Endothelial cell of hepatic sinusoid (primary cell): Measurements from ENCODE around the gene DDIT4.
"Not testable (repeated sequence)": the region's sequence is repeated elsewhere in the genome, so short reads cannot be mapped to it uniquely, and the experiment has no call there.

Experiments used
- in situ Hi-C: cut with HindIII; loops from 2 replicates; pipeline ENCODE4 v1.10.0; 2017; ENCODE audit warnings: low sequenced_read_pairs

Gene DDIT4, protein sequence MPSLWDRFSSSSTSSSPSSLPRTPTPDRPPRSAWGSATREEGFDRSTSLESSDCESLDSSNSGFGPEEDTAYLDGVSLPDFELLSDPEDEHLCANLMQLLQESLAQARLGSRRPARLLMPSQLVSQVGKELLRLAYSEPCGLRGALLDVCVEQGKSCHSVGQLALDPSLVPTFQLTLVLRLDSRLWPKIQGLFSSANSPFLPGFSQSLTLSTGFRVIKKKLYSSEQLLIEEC

DNA sequence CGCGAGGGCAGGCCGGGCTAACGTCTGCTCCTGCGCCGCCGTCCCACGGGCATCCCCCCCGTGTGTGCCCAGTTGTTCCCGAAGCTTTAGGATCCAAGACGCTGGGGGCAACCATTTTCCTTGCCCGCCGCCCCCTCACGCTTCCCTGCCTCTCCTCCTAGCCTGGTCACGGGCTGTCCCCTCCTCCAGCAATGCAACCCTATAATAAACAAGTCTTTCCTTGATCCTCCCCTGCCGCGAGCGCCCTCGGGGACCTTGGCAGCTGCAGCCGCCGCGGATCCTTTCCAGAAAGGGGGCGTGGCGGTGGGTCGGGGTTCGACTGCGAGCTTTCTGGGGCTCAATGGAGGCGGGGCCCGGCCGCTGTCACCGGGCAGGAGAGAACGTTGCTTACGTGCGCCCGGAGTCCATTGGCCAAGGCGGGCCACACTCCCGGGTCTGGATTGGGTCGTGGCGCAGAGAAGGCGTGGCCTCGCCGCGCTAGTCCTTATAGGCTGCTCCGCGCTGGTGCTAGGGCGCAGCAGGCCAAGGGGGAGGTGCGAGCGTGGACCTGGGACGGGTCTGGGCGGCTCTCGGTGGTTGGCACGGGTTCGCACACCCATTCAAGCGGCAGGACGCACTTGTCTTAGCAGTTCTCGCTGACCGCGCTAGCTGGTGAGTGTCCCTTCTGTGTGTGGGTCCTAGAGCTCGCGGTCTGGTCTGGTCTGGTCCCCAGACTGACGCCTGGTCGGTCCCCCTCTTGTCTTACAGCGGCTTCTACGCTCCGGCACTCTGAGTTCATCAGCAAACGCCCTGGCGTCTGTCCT, at the start of gene DDIT4:
Gene DDIT4, plus strand, starts transcription at position 515 of the 803 bp plus-strand sequence. CDS start 293 bp downstream, outside the sequence.
- in situ Hi-C loops, result no loop called here

DNA sequence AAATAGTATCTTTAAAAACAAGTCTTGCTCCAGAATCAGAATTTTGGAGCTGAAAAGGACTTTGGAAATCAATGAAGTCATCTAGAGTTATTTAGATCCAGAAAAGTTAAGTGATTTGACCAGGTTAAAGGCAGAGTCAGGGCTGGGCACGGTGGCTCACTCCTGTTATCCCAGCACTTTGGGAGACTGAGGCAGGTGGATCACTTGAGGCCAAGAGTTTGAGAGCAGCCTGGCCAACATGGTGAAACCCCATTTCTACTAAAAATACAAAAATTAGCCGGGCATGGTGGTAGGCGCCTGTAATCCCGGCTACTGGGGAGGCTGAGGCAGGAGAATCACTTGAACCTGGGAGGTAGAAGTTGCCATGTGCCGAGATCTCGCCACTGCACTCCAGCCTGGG, 49.5 kb upstream of the DDIT4 start:
- in situ Hi-C loops, result not testable (repeated sequence)

DNA sequence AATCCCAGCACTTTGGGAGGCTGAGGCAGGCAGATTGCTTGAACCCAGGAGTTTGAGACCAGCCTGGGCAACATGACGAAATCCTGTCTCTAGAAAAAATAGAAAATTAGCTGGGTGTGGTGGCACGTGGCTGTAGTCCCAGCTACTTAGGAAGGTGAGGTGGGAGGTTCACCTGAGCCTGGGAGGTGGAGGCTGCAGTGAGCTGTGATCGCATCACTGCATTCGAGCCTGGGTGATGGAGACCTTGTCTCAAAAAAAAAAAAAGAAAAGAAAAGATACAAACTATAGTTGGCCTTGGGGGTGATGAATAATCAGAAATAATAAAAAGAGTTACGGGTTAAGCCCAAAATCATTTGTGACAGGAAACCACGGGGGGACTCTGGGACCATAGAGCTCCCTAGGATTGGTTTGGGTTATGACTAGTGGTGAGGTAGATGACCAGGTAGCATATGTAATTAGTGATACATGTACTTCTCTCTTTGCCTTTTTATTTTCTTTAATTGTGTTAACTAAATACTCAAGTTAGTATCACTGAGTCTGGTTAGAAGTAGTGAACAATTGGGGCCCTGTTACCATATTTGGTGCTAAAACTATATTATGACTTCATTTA, 47.2 kb upstream of the DDIT4 start:
- in situ Hi-C loops, result no loop called here

DNA sequence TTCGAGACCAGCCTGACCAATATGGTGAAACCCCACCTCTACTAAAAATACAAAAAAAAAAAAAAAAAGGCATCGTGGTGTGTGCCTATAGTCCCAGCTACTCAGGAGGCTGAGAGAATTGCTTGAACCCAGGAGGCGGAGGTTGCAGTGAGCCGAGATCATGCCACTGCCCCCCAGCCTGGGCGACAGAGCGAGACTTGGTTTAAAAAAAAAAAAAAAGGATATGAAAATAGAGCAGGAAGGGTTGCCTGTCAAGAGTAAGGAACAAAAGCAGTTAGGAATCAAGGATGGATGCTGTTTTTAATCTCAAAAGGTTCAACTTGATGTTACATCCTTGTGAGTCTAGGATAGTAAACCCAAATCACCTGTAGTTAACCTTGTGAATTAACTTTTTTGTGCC, 45.9 kb upstream of the DDIT4 start:
- in situ Hi-C loops, result no loop called here

DNA sequence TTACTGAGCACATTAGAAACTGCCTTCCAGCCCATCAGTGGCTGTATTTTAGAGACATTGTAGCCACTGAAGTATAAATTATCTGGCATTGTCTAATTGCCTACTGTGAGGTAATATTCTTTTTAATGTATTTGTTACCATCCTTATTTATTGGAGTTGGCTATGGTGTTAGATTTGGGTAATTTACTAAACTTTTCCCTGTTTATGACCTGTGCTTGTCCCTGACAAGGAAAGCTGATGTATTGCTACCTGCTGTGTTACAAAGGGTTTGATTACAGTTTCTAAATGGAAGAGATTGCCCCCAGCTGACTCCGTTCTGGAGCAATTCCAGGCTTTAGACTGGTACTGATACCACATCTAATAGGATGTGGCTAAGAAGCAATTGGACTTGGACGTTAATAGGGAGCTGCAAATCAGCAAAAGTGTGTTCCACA, 45.4 kb upstream of the DDIT4 start:
- in situ Hi-C loops, result no loop called here

DNA sequence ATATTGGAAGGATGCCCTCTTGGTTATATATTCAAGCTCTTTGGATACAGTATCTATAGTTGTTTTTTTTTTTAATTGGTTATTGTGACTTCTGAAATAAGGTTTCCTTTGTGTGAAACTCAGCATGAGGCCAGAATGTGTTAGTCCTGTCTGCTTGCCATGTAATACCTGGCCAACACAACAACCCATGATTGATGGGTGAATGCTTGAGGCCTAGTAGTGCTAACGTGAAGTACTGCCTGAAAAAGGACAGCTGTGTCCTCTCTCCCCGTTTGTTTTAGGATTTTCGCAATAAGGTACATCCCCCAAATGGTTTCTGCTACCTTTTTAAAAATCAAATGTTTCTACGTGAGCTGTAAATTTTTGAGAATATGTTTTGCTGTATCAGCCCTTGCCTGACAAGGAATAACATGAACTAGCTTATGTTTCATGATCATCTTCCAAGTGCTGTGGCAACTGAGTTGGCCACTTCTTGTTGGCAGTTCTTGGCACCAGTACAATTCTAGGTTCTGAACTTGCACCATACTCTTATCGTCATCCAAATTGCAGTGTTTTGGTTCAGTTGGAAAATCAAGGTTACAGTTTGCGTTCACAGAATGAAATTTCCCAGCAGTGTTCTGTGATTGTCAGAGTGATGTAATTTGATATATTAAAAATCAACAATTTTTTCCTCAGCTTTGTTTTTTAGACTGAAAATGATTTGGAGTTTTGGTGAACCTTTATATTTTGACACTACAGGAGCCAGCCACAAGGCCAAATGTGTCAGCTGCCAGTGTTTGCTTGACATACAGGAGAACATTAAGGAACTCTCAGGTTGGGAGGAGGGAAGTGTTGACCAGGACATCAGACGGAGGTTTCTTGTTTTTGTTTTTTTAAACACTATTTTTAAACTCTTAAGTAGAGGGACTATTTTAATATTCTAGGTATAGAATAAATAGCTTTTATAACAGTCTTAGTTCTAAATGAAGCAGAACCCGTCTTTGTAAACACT, 44.2 kb upstream of the DDIT4 start:
- in situ Hi-C loops, result no loop called here

DNA sequence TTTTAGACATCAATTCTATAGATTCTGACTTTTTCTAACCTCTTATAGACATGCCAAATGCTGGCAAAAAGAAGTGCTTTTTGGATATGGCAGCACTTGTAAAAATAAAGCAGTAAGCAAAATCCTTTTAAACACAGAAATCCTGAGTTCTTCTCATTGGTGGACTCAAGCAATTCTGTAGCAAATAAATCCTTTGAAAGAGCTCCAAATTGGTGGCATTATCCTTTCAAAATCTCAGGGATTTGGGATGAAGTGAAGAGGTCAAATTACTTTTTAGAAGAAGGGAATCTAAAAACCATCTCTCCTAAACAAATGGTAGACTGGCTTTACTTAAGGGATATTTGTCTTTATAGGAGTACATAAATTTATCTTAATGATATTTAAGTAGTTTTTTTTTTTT, 40.1 kb upstream of the DDIT4 start:
- in situ Hi-C loops, result no loop called here

DNA sequence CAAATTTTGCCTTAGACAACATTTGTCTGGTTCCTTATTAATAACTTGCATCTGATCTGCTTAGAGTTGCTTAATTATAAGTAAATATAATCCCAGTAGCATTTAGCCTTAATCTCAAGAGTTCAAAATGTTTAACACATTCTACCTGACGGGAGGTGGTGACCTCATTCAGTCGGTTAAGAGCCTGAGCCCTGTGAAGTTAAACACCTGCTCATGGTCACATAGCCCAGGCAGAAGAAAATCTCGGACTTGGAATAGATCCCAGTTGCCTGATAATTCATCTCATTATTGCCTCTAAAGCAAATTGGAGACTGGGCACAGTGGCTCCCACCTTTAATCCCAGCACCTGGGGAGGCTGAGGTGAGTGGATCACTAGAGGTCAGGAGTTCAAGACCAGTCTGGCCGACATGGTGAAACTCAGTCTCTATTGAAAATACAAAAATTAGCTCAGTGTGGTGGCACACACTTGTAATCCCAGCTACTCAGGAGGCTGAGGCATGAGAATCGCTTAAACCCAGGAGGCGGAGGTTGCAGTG, 39.1 kb upstream of the DDIT4 start:
- in situ Hi-C loops, result loop anchor here (5.0 kb wide), 1 partner anchor 43 kb away; no protein-coding TSS in a partner anchor

DNA sequence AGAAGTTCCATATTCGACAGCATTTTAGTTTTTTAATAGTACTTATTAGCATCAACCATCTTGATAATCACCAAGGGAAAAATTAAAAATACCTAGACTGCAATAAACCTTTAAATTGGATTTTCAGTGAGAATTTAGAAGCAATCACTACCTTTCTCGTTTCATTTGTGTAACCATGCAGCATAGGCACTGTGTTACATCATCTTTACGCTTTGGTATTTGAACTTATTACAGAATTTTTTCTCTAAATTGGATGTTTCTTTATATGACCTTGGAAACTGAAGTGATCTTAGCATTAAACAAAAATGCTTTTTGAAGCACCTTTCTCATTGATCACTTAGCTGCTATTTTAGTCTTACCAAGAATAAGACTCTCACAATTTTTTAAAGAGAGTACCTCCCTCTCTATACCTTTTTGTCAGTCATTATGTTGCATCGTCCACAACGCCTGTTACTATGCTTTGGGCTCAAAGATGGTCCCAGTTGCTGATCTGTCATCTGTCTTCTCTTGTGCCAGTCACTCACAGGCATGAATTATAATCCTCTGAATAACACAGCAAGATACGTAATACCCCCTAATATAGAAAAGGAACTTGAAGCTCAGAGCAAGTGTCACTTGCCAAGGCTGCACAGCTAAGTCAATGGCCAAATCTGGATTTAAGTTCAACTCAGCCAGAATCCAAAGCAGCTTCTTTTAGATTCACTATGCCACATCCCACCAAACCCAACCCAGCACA, 38.0 kb upstream of the DDIT4 start:
- in situ Hi-C loops, result loop anchor here (5.0 kb wide), 1 partner anchor 42 kb away; no protein-coding TSS in a partner anchor

DNA sequence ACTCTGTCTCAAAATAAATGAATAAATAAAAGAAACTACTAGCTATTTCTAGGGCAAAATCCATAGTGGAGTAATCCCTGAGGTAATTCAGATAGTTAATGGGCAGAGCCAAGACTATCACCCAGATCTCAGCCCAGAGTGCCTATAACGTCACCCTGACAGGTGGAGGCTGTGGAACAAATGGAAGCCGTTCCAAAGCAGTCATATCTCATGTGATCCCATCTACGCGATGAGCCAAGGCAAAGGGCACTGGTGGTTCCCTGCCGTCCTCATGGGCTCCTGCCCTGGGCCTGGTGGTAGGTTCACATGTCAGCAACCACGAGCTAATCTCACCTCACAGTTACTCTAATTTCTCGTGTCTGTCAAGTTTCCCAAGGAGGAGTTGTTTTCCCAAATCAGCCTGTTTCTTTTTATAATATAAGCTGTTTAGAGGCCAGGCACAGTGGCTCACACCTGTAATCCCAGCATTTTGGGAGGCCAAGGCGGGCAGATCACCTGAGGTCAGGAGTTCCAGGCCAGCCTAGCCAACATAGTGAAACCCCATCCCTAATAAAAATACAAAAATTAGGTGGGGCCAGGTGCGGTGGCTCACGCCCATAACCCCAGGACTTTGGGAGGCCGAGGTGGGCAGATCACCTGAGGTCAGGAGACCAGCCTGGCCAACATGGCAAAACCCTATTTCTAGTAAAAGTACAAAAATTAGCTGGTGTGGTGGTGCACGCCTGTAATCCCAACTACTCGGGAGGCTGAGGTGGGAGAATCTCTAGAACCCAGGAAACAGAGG, 35.1 kb upstream of the DDIT4 start:
- in situ Hi-C loops, result loop anchor here (5.0 kb wide), 1 partner anchor 39 kb away; no protein-coding TSS in a partner anchor

DNA sequence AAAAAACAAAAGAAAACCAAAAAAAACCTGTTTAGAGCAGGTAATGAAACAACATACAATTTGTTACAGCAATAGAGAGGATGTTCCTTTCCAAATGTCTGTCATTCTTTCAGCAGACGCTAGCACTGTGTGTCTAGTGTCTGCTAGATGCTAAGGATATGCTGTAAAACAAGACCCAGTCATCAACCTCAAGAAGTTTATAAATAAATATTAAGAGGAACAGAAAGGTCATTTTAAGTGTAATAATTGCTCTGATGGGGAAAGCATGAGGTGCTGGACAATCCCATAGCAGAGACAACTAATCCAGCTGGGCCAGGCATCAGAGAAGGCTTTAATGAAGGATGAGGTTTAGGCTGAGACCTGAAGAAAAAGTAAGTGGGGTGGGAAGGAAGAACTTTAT, 34.3 kb upstream of the DDIT4 start:
- in situ Hi-C loops, result loop anchor here (5.0 kb wide), 1 partner anchor 38 kb away; no protein-coding TSS in a partner anchor

DNA sequence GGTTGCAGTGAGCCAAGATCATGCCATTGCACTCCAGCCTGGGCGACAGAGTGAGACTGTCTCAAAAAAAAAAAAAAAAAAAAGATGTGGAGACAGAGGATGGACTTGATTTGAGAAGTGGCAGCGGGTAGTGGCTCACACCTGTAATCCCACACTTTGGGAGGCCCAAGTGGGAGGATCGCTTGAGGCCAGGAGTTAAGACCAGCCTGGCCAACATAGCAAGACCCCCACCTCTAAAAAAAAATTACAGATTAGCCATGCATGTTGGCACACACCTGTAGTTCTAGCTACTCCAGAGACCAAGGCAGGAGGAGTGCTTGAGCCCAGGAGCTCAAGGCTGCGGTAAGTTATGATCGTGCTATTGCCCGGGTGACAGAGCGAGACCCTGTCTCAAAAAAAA, 33.4 kb upstream of the DDIT4 start:
- in situ Hi-C loops, result no loop called here

DNA sequence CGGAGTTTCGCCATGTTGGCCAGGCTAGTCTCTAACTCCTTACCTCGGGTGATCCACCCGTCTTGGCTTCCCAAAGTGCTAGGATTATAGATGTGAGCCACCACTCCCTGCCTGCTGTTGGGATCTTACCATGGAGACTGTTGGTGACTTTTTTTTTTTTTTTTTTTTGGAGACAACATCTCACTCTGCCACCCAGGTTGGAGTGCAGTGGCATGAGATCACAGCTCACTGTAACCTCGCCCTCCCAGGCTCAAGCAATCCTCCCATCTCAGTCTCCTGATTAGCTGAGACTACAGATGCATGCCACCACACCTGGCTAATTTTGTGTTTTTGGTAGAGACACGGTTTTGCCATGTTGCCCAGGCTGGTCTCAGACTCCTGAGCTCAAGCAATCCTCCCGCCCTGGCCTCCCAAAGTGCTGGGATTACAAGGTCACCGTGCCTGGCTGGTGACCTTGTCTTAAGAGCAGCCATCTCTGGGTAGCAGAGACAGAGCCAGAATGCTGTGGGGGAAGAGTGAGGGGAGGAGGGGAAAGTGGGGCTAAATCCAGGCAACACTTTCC, 32.0 kb upstream of the DDIT4 start:
- in situ Hi-C loops, result no loop called here

DNA sequence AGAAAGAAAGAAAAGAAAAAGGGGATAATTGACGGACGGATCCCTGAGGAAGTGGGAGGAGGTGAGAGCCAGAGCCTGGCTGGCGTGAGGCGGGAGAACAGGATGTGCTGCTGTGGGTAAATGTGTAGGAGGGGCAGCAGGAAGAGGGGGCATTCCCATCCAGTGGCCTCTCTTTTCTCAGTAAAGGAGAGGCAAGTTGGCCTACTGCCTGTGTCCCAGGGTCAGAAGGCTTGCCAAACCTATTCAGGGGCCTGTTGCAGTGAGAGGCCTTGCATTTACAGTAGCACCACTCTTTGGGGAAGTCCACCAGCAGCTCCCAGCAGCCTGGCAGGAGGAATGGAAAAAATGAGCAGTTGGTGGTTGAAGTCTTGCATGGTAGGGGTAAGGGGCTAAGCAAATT, 31.0 kb upstream of the DDIT4 start:
- in situ Hi-C loops, result no loop called here

DNA sequence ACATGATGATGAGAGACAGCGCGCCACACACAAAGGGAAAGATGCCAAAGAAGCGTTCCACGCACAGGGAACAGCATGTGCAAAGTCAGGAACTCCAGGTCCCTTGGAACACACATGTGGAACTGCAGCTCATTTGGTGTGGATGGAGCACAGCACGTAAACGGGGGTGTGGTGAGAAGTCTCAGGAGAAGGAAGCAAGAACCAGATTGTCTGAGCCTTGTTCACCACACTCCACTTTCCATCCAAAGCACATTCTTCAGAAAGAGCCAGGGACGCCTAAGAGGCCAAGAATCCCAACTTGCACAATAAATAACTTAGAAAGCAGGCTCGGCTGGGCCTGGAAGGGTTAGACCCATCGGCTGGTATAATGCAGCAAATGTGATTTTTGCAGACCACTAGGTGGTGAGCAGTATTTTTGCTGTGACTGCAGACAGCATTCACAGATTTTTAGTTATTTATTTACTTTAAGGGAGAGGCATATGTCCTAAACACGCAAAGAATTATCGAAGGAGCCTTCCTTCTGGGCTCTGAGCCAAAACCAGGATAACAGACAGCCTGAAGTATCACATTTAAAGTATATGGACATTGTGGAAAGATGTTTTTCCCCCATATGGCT, 29.8 kb upstream of the DDIT4 start:
- in situ Hi-C loops, result no loop called here

DNA sequence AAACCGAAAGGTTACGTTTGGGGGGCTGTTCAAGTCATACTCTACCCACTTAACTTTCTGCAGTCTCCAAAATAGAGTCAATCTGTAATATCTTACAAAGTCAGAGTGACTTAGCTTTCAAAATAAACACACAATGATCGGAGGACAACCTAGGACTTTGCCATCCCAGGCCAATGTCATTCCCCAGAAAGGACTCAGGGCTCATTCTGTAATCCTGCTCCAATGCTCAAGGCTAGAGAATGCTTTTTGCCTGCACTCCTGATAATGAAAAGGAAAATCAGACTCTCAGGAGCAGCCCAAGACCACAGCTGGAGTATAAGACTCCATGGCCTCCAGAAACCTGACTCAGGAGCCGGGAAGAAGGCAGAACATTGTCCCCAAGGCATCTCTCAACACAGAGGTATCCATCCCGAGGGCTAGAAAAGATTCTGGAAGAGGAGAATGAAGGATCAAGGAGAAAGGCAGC, 29.1 kb upstream of the DDIT4 start:
- in situ Hi-C loops, result no loop called here

DNA sequence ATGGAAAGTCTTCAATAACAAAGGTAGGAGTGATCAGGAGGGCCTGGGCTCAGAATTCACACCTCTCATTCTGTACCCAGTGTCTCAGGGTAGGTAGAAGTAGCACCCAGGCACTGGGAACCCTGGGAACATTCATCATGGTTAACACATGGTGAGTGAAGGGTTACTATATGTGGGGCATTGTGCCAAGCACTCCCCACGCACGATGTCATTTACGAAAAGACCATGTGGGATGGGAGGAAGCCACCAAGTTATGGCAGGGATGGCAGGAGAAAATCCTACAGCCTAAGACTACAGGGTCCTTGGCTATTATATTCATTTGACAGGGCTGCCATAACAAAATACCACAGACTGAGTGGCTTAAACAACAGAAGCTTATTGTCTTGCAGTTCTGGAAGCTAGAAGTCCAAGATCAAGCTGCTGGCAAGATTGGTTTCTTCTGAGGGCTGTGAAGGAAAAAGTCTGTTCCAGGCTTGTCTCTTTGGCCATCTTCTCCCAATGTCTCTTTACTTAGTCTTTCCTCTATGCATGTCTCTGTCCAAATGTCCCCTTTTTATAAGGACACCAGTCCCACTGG, 27.7 kb upstream of the DDIT4 start:
- in situ Hi-C loops, result no loop called here
